ENCODE data around the gene MYZAP.

MYZAP gene

DNA sequence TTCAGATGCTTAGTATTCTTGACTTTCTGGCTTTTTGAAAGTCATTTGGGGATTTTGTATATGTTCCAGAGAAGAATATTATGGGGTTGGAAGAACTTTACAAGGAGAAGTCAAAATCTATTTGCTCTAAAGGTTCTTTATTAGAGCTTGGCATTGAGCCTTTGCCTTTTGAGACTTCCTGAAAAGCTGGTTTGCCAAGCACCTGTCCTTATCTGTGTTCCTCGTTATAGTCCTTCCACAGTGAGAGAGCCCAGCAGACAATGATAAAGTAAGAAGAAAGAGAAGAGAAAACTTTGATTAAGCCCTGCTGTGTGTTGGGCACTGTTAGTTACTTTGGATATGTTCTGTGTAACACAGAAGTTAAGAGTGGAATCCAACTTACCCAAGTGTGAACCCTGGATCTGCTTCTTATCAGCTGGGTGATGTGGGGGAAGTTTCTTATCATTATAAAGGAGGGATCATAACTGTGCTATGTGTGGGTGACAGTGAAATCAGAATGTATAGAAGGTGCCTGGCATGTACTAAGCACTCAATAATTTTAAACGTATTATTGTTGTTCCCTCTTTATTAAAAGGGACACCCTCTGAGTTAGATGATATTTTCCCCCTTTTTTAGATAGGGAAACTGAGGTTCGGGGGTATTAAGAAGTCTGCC is 70.5 kb downstream of the MYZAP start:
- DNase-seq (ENCODE audit: low read depth in 2 of 2) = no peak

DNA sequence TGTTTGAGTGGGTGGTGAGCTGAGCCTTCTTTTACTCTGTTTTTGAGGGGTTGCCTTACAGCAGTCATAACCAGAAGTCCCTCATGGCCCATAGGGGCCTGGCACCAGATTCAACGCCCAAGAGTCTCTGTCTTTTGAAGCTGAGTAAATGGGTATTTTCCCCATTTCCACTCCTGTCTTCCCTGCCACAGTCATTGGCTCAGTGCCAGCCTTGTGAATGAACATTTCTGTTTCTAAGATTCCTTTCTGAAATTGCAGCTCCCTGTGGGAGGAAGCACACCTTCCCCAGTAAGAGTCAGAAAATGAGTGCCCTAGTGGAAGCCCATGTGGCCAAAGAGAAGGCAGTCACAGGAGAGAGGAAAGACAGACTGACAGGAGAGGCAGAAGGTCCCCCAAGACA is 71.1 kb downstream of the MYZAP start:
- no peak for DNase-seq (ENCODE audit: low read depth in 2 of 2)

DNA sequence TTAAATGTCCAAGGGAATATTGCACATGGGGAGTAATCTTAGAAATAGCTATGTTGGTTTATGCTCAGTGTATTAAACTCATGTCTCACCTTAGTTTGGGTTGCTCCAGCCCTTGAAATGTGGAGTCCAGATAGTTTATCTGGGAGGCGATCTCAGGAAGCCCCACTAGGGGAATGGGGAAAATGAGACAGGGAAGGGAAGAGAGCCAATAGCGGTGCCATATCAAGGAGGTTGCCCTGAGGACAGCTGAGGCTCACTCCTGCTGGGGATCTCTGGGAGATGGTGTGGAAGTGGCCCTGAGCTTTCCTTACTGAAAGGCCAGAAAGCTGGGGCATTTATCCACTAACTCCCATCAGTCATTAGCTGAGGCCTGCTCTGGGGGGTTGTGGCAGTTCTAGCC is 71.6 kb downstream of the MYZAP start:
- no peak for DNase-seq (ENCODE audit: low read depth in 2 of 2)

DNA sequence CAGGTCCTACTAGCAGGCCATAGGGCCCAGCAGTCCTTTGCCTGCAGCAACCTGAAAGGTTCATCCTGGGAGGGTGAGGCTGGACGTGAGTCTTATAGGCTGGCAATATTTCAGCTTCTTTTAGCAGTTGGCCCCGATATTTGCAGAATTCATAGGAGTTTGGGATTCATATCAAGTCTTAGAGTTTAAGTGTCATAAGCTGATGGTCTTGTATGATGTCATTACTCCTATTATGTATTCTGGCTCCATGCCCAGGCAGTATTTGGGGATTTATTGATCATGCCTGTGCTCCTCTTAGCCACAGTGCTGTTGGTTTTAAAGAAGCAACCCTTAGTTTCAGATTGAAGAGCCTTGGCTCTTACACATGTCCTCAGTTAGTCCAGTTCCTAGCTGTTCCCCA is 73.5 kb downstream of the MYZAP start:
- no peak for DNase-seq (ENCODE audit: low read depth in 2 of 2)

DNA sequence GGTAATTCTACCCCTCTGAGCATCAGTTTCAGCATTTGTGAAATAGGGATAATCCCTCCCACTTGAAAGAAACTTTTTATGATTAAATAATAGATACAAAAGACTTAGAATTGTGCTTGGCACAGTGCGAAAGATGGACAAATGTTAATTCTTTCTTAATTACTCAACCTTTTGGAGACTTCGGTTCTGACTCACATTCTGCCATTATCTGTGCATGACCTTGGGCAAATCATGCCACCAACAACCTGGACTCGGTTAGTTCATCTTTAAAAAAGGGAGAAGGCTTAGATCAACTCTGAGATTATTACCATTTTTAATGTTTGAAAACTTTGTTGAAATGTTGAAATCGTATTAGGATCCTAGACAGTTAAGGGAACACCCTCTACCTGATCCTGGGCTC is 74.2 kb downstream of the MYZAP start:
- no peak for DNase-seq (ENCODE audit: low read depth in 2 of 2)

DNA sequence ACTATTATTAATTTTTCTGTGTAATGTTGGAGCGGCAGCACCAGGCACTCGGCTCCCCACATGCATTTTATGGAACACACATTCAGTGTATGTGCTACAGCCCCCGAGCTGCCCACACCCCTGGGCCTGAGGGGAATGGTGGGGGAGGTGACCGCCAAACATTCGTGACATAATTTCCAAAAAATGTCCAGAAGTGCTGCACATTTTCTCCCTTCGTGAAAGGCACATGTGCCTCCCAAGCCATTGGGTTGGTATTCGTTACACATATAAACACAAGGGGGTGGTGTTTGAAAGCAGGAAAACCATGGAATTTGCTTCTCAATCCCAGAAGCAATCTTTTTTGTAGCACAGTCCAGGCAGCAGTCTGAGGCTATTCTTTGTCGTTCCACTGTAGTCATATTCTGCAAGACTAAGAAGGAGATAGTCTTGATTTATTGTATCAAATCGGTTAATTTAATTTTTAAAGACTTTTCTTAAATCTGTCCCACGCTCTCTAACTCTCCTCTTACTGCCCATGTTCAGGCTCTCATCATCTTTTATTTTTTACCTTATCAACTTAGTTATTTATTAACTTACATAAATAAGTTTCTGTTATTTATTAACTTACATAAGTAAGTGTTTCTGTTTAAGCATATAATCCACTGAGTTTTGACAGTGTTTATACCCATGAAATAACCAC is 75.6 kb downstream of the MYZAP start:
- no peak for DNase-seq (ENCODE audit: low read depth in 2 of 2)

DNA sequence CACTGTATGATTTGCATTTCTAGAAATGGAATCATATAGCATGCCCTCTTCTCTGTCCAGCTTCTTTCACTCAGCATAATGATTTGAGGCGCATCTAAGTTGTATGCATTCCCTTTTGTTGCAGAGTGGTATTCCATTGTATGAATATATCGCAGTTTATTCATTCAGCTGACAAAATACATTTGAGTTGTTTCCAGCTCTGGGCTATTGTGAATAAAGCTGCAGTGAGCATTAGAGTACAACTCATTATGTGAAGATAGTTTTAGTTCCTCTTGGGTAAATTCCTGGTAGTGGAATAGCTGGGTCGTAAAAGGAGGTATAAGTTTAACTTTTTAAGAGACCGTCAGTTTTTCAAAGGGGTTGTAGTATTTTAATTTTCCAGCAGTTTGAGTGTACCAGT is 76.3 kb downstream of the MYZAP start:
- DNase-seq (ENCODE audit: low read depth in 2 of 2) = no peak

DNA sequence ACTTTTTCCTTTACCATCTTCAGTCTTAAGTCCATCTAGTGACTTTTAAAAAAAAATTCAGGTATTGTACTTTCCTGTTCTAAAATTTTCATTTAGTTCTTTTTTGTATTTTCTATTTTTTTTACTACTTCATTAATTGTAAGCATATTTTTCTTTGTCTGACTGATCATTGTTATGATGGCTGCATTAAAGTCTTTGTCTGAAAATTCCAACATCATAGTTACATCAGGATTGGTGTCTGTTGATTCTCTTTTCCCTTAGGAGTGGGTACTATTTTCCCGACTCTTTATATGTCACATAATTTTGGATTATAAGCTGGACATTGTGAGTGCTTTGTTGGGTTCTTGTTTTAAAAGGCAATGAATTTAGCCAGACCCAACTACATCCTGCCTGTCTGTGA is 79.9 kb downstream of the MYZAP start:
- no peak for DNase-seq (ENCODE audit: low read depth in 2 of 2)

DNA sequence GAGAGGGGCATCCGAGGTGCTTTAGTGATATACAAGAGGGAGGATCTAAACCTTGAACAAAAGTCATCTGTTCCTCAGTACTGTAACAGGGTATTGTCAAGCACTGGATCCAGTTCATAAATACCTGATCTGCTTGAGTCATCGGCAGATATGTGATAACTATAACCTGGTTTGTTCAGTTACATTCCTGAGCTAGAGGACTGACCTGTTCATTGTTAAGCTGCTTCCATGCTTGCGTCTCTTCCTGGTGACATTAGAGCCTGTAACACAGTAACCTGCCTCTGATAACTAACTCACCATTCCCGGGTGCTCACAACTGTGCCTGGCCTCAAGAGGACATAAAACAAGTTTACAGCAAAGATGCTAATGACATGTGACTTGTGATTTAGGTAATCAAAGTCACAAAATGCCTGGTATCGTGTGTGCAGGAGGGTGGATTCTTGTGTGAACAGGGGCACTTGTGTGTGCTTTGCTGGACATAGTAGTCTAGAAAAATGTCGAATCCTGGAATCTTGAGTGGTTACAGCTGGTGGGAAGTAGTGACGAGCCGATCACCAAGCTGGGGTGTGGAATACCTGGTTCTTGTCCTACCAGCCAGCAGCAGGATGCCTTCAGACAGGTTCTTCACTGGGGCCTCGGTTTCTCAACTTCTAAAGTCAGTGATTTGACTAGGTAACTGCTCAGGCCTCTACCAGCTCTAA is 83.9 kb downstream of the MYZAP start:
- no peak for DNase-seq (ENCODE audit: low read depth in 2 of 2)

DNA sequence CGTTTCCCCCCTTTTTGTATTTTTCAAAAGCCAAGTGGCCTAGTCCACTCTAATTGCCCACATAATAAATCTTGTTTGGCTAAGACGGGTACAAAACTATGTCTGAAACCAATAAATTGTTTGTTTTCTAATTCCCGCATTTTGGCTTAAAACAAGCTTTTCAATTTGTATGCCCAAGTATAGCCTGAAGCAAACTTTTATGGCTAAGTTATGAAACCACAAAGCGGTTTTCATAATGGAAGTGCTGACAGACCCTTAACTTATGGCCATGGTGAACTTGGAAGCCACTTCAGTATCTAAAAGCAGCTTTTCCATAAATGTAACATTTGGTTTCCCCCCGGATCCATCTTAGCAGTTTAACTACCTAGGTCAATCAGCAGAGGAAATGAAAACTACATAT is 84.9 kb downstream of the MYZAP start:
- DNase-seq (ENCODE audit: low read depth in 2 of 2) = no peak

DNA sequence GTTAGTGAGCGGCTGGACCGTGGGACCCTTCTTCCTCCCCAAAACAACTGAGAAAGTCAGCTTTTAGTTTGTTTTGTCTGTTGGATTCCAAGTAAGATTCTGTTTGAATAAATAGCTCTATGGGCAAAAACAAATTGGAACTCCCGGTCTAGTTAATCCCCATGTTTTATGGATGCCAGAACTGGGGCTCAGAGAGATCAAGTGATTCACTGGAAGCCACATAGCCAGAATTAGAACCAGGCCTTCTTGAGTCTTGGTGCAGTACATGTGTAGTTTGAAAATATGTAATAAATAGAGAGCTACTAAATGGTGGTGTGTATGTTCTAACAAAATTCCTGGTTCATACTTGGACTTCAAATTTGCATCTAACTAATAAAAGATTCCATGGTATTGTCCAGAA is 85.5 kb downstream of the MYZAP start:
- DNase-seq (ENCODE audit: low read depth in 2 of 2) = no peak

DNA sequence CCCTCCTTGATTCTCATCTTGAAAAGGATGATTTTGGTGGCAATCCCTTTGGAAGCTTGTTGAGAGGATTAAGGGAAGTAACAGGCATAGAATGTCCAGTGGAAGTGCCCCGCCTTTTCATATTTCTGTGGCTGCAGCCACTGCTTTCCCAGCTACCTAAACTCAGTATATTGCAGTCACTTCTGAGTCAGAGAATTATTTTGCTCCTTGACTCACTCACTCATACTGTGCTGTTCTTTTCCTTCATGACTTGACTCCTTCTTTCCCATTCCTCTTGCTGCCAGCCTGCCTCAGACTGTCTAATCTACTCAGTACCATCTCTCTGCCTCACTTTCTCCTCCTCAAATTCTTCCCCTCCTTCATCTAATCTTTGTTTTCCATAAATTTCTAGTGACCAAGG is 88.3 kb downstream of the MYZAP start:
- DNase-seq (ENCODE audit: low read depth in 2 of 2) = no peak

DNA sequence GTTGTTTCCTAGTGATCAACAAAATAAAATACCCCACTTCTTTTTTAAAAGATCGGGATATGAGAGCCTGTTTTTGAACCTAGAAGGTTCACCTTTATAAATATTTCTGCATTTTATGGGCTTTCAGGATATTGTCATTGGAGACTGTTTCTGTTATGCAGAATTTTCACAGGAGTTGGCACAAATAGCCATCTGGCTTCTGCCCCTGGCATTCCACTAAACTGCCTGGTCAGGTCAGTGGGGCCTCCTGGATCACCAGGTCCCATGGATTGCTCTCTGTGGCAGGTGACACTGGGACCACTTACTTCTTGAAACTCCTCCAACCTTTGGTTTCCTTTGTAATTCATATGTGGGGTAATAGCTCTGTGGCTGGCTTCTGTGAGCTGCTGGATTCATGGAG is 89.3 kb downstream of the MYZAP start:
- DNase-seq (ENCODE audit: low read depth in 2 of 2) = no peak

DNA sequence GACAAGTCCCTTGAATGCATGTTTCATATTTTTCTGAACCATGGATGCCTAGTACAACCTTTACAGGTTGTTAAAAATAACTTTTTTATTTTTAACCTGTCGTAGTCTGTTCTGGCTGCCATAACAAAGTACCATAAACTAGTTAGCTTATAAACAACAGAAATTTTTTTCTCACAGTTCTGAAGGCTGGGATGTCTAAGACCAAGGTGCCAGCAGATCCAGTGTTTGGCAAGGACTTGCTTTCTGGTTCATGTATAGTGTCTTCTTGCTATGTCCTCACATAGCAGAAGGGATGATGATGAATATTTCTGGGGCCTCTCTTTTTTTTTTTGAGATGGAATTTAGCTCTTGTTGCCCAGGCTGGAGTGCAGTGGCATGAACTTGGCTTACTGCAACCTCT is 91.8 kb downstream of the MYZAP start:
- DNase-seq (ENCODE audit: low read depth in 2 of 2) = no peak

DNA sequence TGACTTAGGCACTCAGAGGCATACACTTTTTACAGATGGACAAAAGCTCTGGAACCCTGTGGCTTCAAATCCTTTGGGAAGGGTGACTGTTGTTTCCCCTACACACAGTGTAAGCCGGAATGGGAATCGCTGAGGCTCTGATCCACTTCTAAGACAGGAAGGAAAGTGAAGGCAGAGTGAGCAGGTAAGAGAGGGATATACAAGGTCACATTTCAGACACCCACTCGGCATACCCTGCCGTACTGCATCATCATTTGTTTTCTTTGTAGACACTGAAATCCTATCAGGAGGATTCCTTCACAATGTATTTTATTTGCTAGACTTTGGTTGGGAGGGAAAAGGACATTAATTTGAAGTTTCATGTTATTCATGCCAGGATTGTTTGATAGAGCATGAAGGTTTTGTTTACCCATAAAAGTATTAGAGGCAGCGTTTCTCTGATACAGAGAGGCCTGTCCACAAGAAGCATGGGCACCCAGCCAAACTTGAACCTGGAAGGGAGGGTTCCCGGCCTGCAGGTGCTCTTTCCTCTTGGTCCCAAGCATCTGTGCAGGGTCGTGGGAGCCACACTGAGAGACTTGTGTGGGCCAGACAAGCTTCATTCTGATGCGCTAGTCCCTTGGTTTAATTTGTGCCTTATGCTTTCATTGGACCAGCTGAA is 92.9 kb downstream of the MYZAP start:
- no peak for DNase-seq (ENCODE audit: low read depth in 2 of 2)

DNA sequence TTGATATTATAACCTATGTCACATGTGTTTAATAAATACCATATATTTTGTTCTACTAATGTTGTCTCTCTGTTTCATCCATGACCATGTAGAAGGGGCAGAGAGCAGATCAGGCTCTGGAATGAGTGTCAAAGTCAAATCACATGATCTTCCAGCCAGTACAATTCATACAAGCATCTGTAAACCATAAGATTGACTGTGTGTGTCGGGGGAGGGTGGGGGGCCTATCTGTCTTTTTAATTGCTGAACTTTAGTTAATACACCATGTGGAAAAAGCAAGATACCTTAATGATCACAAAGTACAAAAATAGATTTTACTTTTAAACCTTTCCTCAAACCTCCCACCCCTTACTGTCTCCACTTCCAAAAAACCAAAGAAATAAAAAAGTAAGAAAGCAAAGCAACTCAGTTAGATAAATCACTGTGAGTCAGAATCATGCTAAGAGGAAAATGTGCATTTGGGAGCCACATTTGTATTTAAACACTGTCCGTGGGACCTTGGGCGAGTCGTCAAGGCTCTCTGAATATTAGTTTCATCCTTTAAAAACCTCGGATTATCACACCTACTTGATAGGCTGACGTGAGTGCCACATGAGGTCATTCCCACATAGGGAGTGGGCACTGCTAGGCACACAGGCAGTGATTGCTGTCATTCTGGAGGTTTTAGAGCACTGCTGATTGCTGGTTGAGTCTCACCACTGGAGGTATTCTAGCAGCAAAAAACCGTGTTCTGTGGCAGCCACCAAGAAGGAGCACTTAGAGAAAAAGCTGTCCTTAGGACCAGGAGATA is 93.8 kb downstream of the MYZAP start:
- no peak for DNase-seq (ENCODE audit: low read depth in 2 of 2)

DNA sequence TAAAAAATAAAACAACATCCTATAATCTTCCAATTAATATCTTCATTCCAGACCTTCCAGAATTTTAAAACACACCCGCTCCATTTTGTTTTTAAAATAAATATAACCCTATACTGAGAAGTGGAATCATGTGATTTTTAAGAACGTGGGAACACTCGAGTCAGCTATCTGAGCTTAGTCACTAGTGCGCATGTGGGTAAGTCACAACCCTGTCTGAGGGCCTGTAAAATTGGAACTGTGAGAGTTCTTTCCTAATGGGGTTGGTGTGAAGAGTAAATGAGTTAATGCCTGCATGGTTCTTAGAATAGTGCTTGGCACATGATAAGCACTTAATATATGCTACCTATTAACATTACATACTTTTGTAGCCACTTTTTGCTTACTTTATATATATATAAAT is 95.0 kb downstream of the MYZAP start:
- no peak for DNase-seq (ENCODE audit: low read depth in 2 of 2)

DNA sequence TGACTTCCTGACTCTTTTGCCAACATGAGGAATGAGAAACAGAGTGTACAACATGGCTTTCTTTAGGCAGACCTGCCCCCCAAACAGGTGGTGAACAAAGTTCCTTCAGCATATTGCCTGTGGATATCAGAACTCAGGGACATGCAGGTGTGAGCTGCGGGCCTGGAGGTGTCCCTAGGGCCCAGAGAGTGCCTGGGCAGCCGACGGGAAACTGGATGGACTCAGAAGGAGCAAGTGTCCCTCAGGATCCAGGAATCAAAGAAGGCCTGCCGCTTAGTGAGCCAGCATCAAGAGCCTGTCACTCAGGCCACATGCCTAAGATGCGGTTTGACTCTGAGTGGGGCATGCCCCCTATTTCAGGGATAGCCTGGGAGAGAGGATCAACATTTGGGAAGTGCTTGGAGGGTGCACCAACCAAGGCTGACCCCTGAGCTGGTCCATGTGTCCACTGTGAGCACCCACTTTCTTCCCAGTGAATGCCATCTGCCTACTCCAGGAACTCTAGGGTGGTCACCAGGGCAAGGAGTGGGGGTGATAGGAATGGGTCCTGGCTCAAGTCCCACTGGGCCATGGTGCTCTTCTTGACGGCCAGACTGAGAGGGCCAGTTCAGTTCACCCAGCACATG is 98.8 kb downstream of the MYZAP start:
- no peak for DNase-seq (ENCODE audit: low read depth in 2 of 2)

DNA sequence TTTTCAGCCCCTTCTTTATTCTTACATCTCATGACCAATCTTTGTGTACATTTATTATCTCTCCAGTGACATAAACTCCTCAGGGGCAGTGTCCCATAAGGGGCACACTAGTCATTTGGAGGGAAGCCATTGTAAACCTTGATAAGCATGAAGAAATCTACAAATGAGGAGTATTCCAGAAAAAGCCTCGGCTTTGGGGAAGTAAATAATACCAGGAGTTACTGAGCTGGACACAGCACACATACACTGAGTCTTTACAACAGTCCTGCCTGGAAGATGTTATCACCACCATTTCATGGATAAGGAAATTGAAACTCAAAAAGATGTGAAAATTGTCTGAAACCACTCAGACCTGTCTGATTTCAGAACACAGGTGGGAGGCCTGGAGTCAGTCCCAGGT is 99.4 kb downstream of the MYZAP start:
- no peak for DNase-seq (ENCODE audit: low read depth in 2 of 2)

DNA sequence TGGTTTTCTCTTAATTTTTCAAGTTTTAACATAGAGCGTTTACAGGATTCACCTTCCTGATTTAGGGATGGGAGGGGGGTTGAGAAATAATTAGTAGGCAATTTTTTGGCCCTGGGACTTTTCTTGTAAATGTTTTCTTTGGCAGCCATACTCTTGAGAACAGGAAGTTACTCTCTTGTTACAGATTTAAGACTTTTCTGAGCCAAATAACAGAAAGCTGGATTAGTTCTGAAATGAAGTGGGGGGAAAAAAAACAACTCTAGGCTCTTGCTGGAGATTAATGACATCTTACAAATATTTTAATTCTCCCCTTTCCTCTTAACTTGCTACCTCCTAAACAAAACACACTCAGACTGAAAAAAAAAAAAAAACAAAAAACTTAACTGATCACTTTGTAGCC is 101.0 kb downstream of the MYZAP start:
- no peak for DNase-seq (ENCODE audit: low read depth in 2 of 2)

DNA sequence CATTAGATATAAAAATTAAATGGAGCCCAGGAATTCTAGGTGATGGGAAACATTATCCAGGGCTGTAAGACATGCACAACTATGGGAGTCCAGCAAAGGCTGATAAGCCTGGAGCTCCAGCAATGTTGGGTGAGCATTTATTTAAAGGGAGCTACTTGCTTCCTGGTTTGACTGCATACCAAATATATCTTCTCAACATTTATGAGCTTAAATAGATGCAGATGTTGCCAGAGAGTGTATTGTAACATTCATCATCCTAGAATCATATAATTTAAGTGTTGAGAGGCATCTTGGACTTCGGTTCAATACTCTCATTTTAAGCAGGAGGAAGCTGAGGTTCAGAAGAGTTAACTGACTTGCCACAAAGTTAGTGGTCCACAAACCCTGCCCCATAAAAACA is 102.6 kb downstream of the MYZAP start:
- DNase-seq (ENCODE audit: low read depth in 2 of 2) = no peak

DNA sequence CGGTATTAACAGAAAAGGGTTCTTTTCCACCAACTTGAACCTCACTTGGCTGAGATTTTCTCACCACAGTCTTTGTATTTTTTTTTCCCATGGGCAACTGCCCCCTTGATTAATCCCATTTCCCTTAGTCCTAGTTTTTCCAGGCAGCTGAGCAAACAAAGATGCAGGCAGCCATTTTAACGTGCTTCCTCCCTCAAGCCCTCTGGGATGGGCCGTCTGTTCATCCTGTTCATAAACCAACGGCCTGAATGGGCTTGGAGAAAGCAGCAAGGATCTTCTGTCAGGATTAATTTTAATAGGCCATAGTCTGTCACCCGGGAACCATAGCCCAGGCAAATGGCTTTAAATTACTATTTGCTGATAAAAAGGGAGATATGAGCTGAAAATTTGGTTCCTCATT is 104.4 kb downstream of the MYZAP start:
- DNase-seq (ENCODE audit: low read depth in 2 of 2) = no peak
